Measurements from ENCODE around the gene MICB.

DNA sequence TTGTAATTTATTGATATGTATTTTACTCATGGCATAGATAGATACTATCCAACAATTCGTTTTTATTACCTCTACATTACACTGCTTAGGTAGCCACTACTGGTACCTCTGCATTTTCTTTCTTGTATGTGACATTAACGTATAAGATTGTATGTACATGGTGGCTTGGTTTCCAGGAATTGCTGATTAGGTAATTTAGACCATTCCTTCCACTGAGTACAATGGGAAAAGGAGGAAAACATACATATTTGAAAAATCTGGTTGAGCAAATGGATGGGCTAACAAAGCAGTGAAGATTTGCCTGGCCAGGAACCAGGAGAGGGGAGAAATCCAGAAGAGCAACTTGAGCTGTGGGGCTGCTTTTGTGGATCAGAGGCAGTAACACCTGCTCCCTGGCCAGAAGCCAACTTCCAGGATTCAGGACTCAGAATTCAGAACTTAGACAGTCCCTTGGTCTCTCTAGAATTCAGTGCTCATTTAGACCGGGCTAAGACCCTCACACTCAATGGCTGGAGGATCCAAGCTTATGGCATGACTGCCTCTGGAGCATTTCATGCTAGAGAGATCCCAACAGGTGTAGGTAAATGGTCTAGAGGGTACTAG is 17.9 kb upstream of the MICB start:
- TF ChIP-seq, protein P1, sequence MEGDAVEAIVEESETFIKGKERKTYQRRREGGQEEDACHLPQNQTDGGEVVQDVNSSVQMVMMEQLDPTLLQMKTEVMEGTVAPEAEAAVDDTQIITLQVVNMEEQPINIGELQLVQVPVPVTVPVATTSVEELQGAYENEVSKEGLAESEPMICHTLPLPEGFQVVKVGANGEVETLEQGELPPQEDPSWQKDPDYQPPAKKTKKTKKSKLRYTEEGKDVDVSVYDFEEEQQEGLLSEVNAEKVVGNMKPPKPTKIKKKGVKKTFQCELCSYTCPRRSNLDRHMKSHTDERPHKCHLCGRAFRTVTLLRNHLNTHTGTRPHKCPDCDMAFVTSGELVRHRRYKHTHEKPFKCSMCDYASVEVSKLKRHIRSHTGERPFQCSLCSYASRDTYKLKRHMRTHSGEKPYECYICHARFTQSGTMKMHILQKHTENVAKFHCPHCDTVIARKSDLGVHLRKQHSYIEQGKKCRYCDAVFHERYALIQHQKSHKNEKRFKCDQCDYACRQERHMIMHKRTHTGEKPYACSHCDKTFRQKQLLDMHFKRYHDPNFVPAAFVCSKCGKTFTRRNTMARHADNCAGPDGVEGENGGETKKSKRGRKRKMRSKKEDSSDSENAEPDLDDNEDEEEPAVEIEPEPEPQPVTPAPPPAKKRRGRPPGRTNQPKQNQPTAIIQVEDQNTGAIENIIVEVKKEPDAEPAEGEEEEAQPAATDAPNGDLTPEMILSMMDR (IDR thresholded peaks at IDR 0.05): no peak
- TF ChIP-seq POLR2A (IDR thresholded peaks at IDR 0.05): no peak
- no peak for TF ChIP-seq EP300 (IDR thresholded peaks at IDR 0.05)
